D721Med (cell line): ENCODE measurements around the gene RRAS.

ENCODE experiments used
- DNase-seq: peaks from one replicate; pipeline ENCODE4 v3.0.0; 2011; ENCODE audit warnings: low spot score; ENCODE audit not compliant: insufficient read length
- FAIRE-seq: peaks from 2 replicates; lab custom pipeline; 2011; peaks lifted over from hg19 to GRCh38; lab: Jason Lieb, UNC
- TF ChIP-seq, protein P1 (sequence below): IDR thresholded peaks from 2 replicates; pipeline ENCODE4 v1.5.1; 2012; ENCODE audit warnings: mild to moderate bottlenecking, control low read depth; ENCODE audit not compliant: insufficient read depth; ENCODE audit errors: missing control alignments

Gene RRAS

DNA sequence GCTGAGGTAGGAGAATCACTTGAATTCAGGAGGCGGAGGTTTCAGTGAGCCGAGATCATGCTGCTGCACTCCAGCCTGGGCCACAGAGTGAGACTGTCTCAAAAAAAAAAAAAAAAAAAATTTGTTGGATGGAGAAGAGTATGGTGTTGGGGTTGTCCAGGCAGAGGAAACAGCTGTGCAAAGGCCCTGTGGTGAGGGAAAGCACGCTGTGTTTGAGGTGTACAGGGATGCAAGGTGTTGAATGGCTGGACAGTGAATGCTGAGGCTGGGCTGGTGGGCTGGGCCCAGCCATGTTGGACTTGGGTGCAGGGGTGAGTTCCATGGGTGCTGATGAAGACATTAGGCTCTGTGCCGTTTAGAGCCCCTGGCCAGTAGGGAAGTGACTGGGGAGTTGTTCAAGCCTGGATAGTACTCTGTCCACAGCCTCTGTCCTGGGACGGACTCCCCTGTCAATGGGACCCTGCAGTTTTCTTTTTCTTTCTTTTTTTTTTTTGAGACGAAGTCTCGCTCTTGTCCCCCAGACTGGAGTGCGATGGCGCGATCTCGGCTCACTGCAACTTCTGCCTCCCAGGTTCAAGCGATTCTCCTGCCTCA is 30.3 kb downstream of the RRAS start:
- FAIRE-seq: no peak
- DNase-seq: no peak
- TF ChIP-seq, protein P1, sequence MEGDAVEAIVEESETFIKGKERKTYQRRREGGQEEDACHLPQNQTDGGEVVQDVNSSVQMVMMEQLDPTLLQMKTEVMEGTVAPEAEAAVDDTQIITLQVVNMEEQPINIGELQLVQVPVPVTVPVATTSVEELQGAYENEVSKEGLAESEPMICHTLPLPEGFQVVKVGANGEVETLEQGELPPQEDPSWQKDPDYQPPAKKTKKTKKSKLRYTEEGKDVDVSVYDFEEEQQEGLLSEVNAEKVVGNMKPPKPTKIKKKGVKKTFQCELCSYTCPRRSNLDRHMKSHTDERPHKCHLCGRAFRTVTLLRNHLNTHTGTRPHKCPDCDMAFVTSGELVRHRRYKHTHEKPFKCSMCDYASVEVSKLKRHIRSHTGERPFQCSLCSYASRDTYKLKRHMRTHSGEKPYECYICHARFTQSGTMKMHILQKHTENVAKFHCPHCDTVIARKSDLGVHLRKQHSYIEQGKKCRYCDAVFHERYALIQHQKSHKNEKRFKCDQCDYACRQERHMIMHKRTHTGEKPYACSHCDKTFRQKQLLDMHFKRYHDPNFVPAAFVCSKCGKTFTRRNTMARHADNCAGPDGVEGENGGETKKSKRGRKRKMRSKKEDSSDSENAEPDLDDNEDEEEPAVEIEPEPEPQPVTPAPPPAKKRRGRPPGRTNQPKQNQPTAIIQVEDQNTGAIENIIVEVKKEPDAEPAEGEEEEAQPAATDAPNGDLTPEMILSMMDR: no peak

GRCh38 chr19:49605605-49606004 is 34.3 kb downstream of the RRAS start:
- TF ChIP-seq, protein P1: no peak
- FAIRE-seq (no peak), DNase-seq (no peak)

- no peak for FAIRE-seq
Observed at GRCh38 chr19:49602806-49603205, 37.1 kb downstream of the RRAS start.

DNA sequence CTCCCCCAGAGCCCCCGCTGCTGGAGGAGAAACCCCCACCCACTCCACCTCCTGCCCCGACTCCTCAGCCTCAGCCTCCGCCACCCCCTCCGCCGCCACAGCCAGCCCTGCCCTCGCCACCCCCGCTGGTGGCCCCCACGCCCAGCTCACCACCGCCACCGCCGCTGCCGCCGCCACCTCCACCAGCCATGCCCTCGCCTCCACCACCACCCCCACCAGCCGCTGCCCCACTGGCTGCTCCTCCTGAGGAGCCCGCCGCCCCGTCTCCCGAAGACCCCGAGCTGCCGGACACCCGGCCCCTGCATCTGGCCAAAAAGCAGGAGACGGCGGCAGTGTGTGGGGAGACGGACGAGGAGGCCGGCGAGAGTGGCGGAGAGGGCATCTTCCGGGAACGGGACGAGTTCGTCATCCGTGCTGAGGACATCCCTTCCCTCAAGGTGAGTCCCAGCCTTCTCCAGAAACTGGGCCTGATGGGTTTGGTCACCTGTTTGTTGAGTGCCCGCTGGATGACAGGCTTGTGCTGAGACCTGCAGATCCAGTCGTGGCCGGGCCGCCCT is 38.4 kb downstream of the RRAS start:
- TF ChIP-seq, protein P1: no peak
- FAIRE-seq: no peak
- DNase-seq: no peak

More at GRCh38 chr19:49602806-49603205, 37.1 kb downstream of the RRAS start:
- DNase-seq: no peak
- TF ChIP-seq, protein P1: no peak

- TF ChIP-seq, protein P1: no peak
- FAIRE-seq (no peak), DNase-seq (no peak)
Observed at GRCh38 chr19:49599378-49600295, 40.3 kb downstream of the RRAS start.

DNA sequence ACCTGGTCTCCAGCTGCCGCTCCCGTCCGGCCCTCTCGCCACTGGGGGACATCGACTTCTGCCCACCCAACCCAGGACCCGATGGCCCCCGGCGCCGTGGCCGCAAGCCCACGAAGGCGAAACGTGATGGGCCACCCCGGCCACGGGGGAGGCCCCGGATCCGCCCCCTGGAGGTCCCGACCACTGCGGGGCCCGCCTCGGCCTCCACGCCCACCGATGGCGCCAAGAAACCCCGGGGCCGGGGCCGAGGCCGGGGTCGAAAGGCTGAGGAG is 42.3 kb downstream of the RRAS start:
- FAIRE-seq (no peak), DNase-seq (no peak)
- TF ChIP-seq, protein P1: no peak
